Upper lobe of right lung (tissue), 1 donor: Measurements from ENCODE around the gene CD4. TPM values are rescaled to one million over a fixed set of nuclear protein-coding genes. Genes with fewer than 3 reads are reported as not detected.

Experiments used
- ATAC-seq: fragments of 200-7000 bp; cut with Tn5 transposase; one replicate; pipeline ENCODE4 v1.9.1; 2020; ENCODE audit warnings: mild to moderate bottlenecking, moderate library complexity
- DNase-seq: peaks from one replicate; pipeline ENCODE4 v3.0.0-alpha.2; 2020
- H3K27ac ChIP-seq: fragments of 200-600 bp; one replicate; pipeline ENCODE4 v1.8.0; 2022
- H3K27me3 ChIP-seq: fragments of 200-600 bp; one replicate; pipeline ENCODE4 v1.8.0; 2022; ENCODE audit warnings: mild to moderate bottlenecking
- H3K36me3 ChIP-seq: fragments of 200-600 bp; one replicate; pipeline ENCODE4 v1.8.0; 2022
- H3K4me1 ChIP-seq: fragments of 200-600 bp; one replicate; pipeline ENCODE4 v1.8.0; 2022
- H3K4me3 ChIP-seq: fragments of 200-600 bp; one replicate; pipeline ENCODE4 v1.8.0; 2022; ENCODE audit warnings: mild to moderate bottlenecking
- H3K9me3 ChIP-seq: fragments of 200-600 bp; one replicate; pipeline ENCODE4 v1.8.0; 2022
- intact Hi-C: fragments of 100-400 bp; cut with DNase I; formaldehyde crosslinking; loops from one replicate; pipeline ENCODE4 v1.11.0; 2022
- total RNA-seq: library from RNA; stranded (reverse); fragmentation: NEBNext Ultra II Directional; extraction: Animal tissue kit (Norgen Biotek cat#: 25700); gene quantifications from one replicate; pipeline ENCODE4 v1.2.1, GENCODE V29; 2021
- TF ChIP-seq, protein P1 (sequence below): fragments of 200-600 bp; IDR thresholded peaks from one replicate; pipeline ENCODE4 v1.8.0; 2022; ENCODE audit warnings: antibody characterized with exemption
- donor health status: DM: no; HTN: yes; CAD: no; lungs with severe emphysema.

Gene CD4
- total RNA-seq, 1 donor from 2014 or later, result 67.6 TPM

GRCh38 chr12:6773590-6774351, 15.6 kb upstream of the CD4 start:
- no peak overlapping the region for H3K27ac ChIP-seq
- H3K36me3 ChIP-seq, result peaks cover 14% of the 10 kb centered on the region
- DNase-seq (no peak), ATAC-seq (no peak)
- intact Hi-C loops, result no loop called here
- peaks cover 26% of the 10 kb centered on the region for H3K4me1 ChIP-seq
- peak overlapping the region; percentile 25 for H3K4me3 ChIP-seq
- no peaks in the 10 kb centered on the region for H3K27me3 ChIP-seq
- H3K9me3 ChIP-seq, result no peaks in the 10 kb centered on the region
- TF ChIP-seq, protein P1, sequence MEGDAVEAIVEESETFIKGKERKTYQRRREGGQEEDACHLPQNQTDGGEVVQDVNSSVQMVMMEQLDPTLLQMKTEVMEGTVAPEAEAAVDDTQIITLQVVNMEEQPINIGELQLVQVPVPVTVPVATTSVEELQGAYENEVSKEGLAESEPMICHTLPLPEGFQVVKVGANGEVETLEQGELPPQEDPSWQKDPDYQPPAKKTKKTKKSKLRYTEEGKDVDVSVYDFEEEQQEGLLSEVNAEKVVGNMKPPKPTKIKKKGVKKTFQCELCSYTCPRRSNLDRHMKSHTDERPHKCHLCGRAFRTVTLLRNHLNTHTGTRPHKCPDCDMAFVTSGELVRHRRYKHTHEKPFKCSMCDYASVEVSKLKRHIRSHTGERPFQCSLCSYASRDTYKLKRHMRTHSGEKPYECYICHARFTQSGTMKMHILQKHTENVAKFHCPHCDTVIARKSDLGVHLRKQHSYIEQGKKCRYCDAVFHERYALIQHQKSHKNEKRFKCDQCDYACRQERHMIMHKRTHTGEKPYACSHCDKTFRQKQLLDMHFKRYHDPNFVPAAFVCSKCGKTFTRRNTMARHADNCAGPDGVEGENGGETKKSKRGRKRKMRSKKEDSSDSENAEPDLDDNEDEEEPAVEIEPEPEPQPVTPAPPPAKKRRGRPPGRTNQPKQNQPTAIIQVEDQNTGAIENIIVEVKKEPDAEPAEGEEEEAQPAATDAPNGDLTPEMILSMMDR, result no peak

DNA sequence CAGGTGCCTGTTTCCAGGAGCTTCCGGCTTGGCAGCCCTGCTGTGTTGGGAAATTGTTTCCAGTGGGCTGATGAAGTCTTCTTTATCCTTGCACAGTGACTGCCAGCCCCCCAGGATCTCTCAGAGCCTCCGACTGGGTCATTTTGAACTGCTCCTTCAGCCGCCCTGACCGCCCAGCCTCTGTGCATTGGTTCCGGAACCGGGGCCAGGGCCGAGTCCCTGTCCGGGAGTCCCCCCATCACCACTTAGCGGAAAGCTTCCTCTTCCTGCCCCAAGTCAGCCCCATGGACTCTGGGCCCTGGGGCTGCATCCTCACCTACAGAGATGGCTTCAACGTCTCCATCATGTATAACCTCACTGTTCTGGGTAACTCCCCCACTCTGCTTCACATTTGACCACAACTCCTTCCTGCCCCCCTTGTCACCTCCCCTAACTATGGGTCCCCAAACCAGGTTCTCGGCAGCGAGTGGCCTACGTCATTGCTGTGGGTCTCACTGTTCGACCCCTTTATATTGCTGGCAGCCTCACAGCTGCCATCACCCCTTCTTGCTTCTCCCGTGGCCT, 14.7 kb upstream of the CD4 start:
- TF ChIP-seq, protein P1, result no peak
- intact Hi-C loops, result no loop called here
- Histone ChIP-seq H3K4me3 (peak overlapping the region; percentile 25), H3K27me3 (no peaks in the 10 kb centered on the region), H3K4me1 (peaks cover 28% of the 10 kb centered on the region), H3K27ac (no peak overlapping the region), H3K9me3 (no peaks in the 10 kb centered on the region), H3K36me3 (peaks cover 14% of the 10 kb centered on the region)
- ATAC-seq (no peak), DNase-seq (no peak)

DNA sequence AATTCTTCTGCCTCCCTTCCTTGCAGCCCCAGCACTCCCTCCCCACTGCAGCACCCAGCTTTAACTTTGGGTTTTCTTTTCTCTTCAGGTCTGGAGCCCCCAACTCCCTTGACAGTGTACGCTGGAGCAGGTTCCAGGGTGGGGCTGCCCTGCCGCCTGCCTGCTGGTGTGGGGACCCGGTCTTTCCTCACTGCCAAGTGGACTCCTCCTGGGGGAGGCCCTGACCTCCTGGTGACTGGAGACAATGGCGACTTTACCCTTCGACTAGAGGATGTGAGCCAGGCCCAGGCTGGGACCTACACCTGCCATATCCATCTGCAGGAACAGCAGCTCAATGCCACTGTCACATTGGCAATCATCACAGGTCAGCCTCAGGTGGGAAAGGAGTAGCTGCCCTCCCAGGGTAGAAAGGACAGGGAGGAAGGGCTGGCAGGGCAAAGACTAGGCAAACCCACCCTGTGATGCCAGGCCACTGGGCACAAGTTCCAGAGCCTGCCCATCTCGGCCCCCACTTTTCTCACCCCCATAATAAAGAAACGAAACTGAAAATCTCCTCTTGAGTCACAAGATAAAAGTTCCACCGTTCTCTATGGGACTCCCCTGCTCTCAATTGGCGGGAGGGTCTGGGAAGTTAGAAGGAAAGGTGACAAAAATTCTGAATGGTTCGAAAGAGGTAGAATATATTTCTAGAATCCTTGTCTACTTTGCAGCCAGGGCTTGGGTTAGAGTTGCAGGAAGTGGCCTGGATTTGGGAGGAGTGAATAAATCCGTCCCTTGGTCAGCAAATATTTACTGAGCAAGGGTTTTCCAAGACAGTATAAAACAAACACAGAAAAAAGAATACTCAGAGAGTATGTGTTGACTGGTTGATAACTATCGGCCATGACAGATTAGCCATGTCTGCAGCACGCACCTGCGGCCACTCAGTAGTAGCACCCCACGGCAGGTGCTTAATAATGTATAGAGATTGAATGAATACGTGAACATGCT, 13.8 kb upstream of the CD4 start:
- no peak for DNase-seq
- H3K4me1 ChIP-seq, result peaks cover 27% of the 10 kb centered on the region
- intact Hi-C loops, result no loop called here

DNA sequence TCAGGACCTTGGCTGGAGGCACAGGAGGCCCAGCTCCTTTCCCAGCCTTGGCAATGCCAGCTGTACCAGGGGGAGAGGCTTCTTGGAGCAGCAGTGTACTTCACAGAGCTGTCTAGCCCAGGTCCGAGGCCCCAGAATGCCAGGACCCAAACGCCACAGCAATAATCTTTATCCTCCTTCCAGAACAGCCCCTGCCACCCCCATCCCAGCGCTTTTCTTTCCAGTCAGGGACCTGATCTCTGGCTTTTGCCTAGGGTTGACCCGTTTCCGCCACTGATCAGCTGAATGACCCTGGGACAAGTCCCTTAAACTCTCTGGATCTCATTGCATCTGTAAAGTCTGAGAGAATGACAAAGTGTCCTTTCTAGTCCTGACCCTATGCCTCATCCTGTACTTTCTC, 11.9 kb upstream of the CD4 start:
- H3K27me3 ChIP-seq, result no peaks in the 10 kb centered on the region
- DNase-seq (no peak), ATAC-seq (no peak)
- H3K4me3 ChIP-seq, result no peak overlapping the region
- no peak overlapping the region for H3K27ac ChIP-seq
- TF ChIP-seq, protein P1, result no peak
- intact Hi-C loops, result no loop called here
- H3K9me3 ChIP-seq, result no peaks in the 10 kb centered on the region
- peaks cover 10% of the 10 kb centered on the region for H3K4me1 ChIP-seq
- H3K36me3 ChIP-seq, result no peaks in the 10 kb centered on the region

More for the DNA sequence above, 13.8 kb upstream of the CD4 start:
- no peak overlapping the region for H3K4me3 ChIP-seq
- H3K9me3 ChIP-seq, result no peaks in the 10 kb centered on the region
- TF ChIP-seq, protein P1, result no peak
- peaks cover 8% of the 10 kb centered on the region for H3K36me3 ChIP-seq
- no peak for ATAC-seq
- H3K27me3 ChIP-seq, result no peaks in the 10 kb centered on the region
- no peak overlapping the region for H3K27ac ChIP-seq

DNA sequence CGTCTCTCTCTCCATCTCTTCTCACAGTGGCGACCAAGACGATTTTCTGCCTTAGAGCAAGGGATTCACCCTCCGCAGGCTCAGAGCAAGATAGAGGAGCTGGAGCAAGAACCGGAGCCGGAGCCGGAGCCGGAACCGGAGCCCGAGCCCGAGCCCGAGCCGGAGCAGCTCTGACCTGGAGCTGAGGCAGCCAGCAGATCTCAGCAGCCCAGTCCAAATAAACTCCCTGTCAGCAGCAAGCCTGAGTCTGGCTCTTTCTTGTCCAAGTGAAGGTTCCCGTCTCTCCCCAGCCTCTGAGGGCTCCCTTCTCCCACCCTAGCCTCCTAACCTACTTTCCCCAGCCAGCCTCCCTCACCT, 11.1 kb upstream of the CD4 start:
- intact Hi-C loops, result no loop called here
- DNase-seq (no peak), ATAC-seq (no peak)
- Histone ChIP-seq H3K27me3 (no peaks in the 10 kb centered on the region), H3K4me1 (peaks cover 10% of the 10 kb centered on the region), H3K4me3 (peak overlapping the region; percentile 42), H3K27ac (peak overlapping the region; percentile 52), H3K9me3 (no peaks in the 10 kb centered on the region), H3K36me3 (no peaks in the 10 kb centered on the region)
- TF ChIP-seq, protein P1, result no peak
